ENCODE measurements around the gene LZTS2. TPM values are rescaled to one million over a fixed set of nuclear protein-coding genes. Genes with fewer than 3 reads are reported as not detected.

The LZTS2 gene
- total RNA-seq = 33.7 and 45.4 TPM in 2 replicates

DNA sequence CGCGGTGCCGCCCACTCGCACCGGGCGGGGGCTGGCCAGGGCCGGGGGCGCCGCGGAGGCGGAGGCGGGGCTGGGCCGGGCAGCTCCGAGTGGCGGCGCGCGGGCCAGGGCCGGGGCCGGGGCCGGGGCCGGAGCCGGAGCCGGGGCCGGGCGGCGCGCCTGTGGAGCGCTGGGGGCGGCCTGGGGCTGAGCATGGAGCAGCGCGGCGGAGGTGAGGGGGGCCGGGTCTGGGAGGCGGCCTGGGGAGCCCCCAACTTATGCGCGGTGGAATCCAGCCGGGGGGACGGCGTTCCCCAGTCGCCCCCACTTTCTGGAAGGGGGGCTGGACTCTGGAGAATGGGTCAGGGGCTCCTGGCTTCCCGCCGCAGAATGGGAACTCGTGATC, at the start of gene LZTS2:
Gene LZTS2, plus strand, starts transcription at position 67 of the 385 bp plus-strand sequence. CDS start 2,731 bp downstream, outside the sequence.

GRCh38 chr10:100969187-100970075, 30.2 kb upstream of the LZTS2 start, which contains the start of gene SEMA4G:
Gene SEMA4G, plus strand, starts transcription at chr10:100969504. Its CDS starts 3,409 bp downstream, at chr10:100972913.

GRCh38 chr10:100986952-100987684, 12.5 kb upstream of the LZTS2 start, which contains the start of the genes MRPL43 and TWNK:
Gene MRPL43, minus strand, starts transcription at chr10:100987497. Its CDS starts 54 bp downstream, at chr10:100987443.
Gene TWNK, plus strand, starts transcription at chr10:100987543. Its CDS starts 668 bp downstream, at chr10:100988211.

GRCh38 chr10:101031128-101031795, 31.7 kb downstream of the LZTS2 start, which contains the start of the genes PDZD7 and SFXN3:
Gene PDZD7, minus strand, starts transcription at chr10:101031129. Its CDS starts 910 bp downstream, at chr10:101030219.
Gene SFXN3, plus strand, starts transcription at chr10:101031234. Its CDS starts 3,461 bp downstream, at chr10:101034695.

Other genes starting within 250 kb of the LZTS2 start
- 20.6 and 22.5 TPM in 2 replicates for gene SLF2, start 86.8 kb upstream of the LZTS2 start, total RNA-seq
- gene SEMA4G, start 30.3 kb upstream of the LZTS2 start, total RNA-seq = 0.63 and 0.94 TPM in 2 replicates
- 40.0 and 50.7 TPM in 2 replicates for gene MRPL43, start 12.3 kb upstream of the LZTS2 start, total RNA-seq
- gene TWNK, start 12.3 kb upstream of the LZTS2 start, total RNA-seq = 7.6 and 9.4 TPM in 2 replicates
- gene PDZD7, start 31.3 kb downstream of the LZTS2 start, total RNA-seq = 0.27 and 0.85 TPM in 2 replicates
- 59.2 and 63.5 TPM in 2 replicates for gene SFXN3, start 31.4 kb downstream of the LZTS2 start, total RNA-seq
- 1.1 and 1.7 TPM in 2 replicates for gene KAZALD1, start 62.2 kb downstream of the LZTS2 start, total RNA-seq
- 0.18 TPM in 1 of 2 replicates, not detected in the other for gene TLX1, start 131.5 kb downstream of the LZTS2 start, total RNA-seq
- not detected in 2 replicates for gene LBX1, start 229.7 kb downstream of the LZTS2 start, total RNA-seq